Activated naive CD4-positive, alpha-beta T cell treated with anti-CD3 and anti-CD28 coated beads for 36 hours (primary cell): ENCODE measurements around the gene RFESD. TPM values are rescaled to one million over a fixed set of nuclear protein-coding genes. Genes with fewer than 3 reads are reported as not detected.
"Not testable (repeated sequence)": the region's sequence is repeated elsewhere in the genome, so short reads cannot be mapped to it uniquely, and the experiment has no call there.

Source experiments
- CTCF ChIA-PET: fragments of 350-600 bp; sonication (Branson Sonifier 250); formaldehyde crosslinking; loops from one replicate; lab custom pipeline; 2021; ENCODE audit warnings: antibody characterized with exemption; lab: Charles Lee
- DNase-seq: peaks from one replicate; pipeline ENCODE4 v3.0.0-alpha.2; 2020
- H3K27ac Mint-ChIP-seq: one replicate; pipeline ENCODE4 v1.8.0; 2021; ENCODE audit warnings: mild to moderate bottlenecking, mixed read lengths
- H3K27me3 Mint-ChIP-seq: one replicate; pipeline ENCODE4 v1.8.0; 2021; ENCODE audit warnings: low read depth, mixed read lengths
- H3K36me3 Mint-ChIP-seq: one replicate; pipeline ENCODE4 v1.8.0; 2021; ENCODE audit warnings: low read depth, mixed read lengths
- H3K4me1 Mint-ChIP-seq: one replicate; pipeline ENCODE4 v1.8.0; 2021; ENCODE audit warnings: low read depth, mixed read lengths
- H3K4me3 Mint-ChIP-seq: one replicate; pipeline ENCODE4 v1.8.0; 2021; ENCODE audit warnings: mild to moderate bottlenecking, moderate library complexity, mixed read lengths
- H3K9me3 Mint-ChIP-seq: one replicate; pipeline ENCODE4 v1.8.0; 2021; ENCODE audit warnings: mixed read lengths
- intact Hi-C: fragments of 100-400 bp; cut with micrococcal nuclease; formaldehyde crosslinking; loops from one replicate; pipeline ENCODE4 v1.15.1; 2023
- total RNA-seq, 2 experiments: library from RNA; stranded (reverse); gene quantifications; one replicate each; pipeline ENCODE4 v1.2.3, GENCODE V29; 2021

RFESD gene
- total RNA-seq, 2 experiments from 2014 or later: 9.1 to 9.7 TPM

- Mint-ChIP-seq H3K4me3 (no peak overlapping the region), H3K36me3 (no peaks in the 10 kb centered on the region), H3K9me3 (no peaks in the 10 kb centered on the region), H3K27ac (no peak overlapping the region), H3K27me3 (peaks cover 8% of the 10 kb centered on the region), H3K4me1 (no peaks in the 10 kb centered on the region)
- intact Hi-C loops: no loop called here
- CTCF ChIA-PET: interaction anchor here (0.6 to 1.9 kb wide), 5 partner anchors 32 to 902 kb away, joined by 3 to 6 read pairs (median 3); no protein-coding TSS in a partner anchor
- DNase-seq: no peak
Measured at GRCh38 chr5:95697781-95698681, 51.5 kb downstream of the RFESD start.

GRCh38 chr5:95699337-95699736 is 52.8 kb downstream of the RFESD start:
- Mint-ChIP-seq H3K4me3 (no peak overlapping the region), H3K27me3 (peaks cover 8% of the 10 kb centered on the region), H3K9me3 (no peaks in the 10 kb centered on the region), H3K36me3 (no peaks in the 10 kb centered on the region), H3K27ac (no peak overlapping the region), H3K4me1 (no peaks in the 10 kb centered on the region)
- no peak for DNase-seq
- CTCF ChIA-PET: no interaction called here
- intact Hi-C loops: no loop called here

- Mint-ChIP-seq H3K9me3 (no peaks in the 10 kb centered on the region), H3K4me3 (no peak overlapping the region), H3K27ac (no peak overlapping the region), H3K4me1 (no peaks in the 10 kb centered on the region), H3K27me3 (peaks cover 8% of the 10 kb centered on the region), H3K36me3 (no peaks in the 10 kb centered on the region)
- DNase-seq: no peak
- CTCF ChIA-PET: interaction anchor here (1.4 kb wide), 1 partner anchor 80 kb away, joined by 4 read pairs; no protein-coding TSS in a partner anchor
- intact Hi-C loops: no loop called here
Measured at GRCh38 chr5:95701074-95701473, 54.5 kb downstream of the RFESD start.

GRCh38 chr5:95704150-95704549 is 57.6 kb downstream of the RFESD start:
- CTCF ChIA-PET: no interaction called here
- no peaks in the 10 kb centered on the region for H3K36me3 Mint-ChIP-seq
- intact Hi-C loops: no loop called here
- no peaks in the 10 kb centered on the region for H3K9me3 Mint-ChIP-seq
- no peak overlapping the region for H3K4me3 Mint-ChIP-seq
- DNase-seq: no peak
- no peak overlapping the region for H3K27ac Mint-ChIP-seq
- H3K27me3 Mint-ChIP-seq: no peaks in the 10 kb centered on the region
- no peaks in the 10 kb centered on the region for H3K4me1 Mint-ChIP-seq

- H3K4me3 Mint-ChIP-seq, intact Hi-C loops, H3K9me3 Mint-ChIP-seq, H3K36me3 Mint-ChIP-seq, H3K27ac Mint-ChIP-seq, H3K27me3 Mint-ChIP-seq, H3K4me1 Mint-ChIP-seq, DNase-seq, CTCF ChIA-PET: not testable (repeated sequence)
Measured at GRCh38 chr5:95706196-95706595, 59.6 kb downstream of the RFESD start.

GRCh38 chr5:95707055-95707454 is 60.5 kb downstream of the RFESD start:
- no peak for DNase-seq
- H3K36me3 Mint-ChIP-seq: no peaks in the 10 kb centered on the region
- peaks cover 2% of the 10 kb centered on the region for H3K27me3 Mint-ChIP-seq
- H3K4me1 Mint-ChIP-seq: peaks cover 2% of the 10 kb centered on the region
- CTCF ChIA-PET: no interaction called here
- no peaks in the 10 kb centered on the region for H3K9me3 Mint-ChIP-seq
- H3K4me3 Mint-ChIP-seq: no peak overlapping the region
- intact Hi-C loops: no loop called here
- no peak overlapping the region for H3K27ac Mint-ChIP-seq

Other genes starting within 250 kb of the RFESD start
- 10 to 100 TPM; 67.4 to 69.5 TPM for gene SKIC3, start 91.8 kb upstream of the RFESD start, total RNA-seq
- 1 to 10 TPM; 4.5 to 5.1 TPM for gene ARSK, start 91.7 kb upstream of the RFESD start, total RNA-seq
- gene GPR150, start 26.7 kb upstream of the RFESD start, total RNA-seq: under 1 TPM; 0.64 to 0.94 TPM
- not detected for gene SPATA9, start 36.2 kb downstream of the RFESD start, total RNA-seq
- gene RHOBTB3, start 84.6 kb downstream of the RFESD start, total RNA-seq: 1 to 10 TPM; 1.5 to 2.4 TPM
- gene GLRX, start 175.9 kb downstream of the RFESD start, total RNA-seq: 10 to 100 TPM; 50.4 to 51.1 TPM